Endothelial cell of umbilical vein (primary cell): ENCODE results near the gene PKD1L1.

Experiments
- CTCF ChIP-seq, 2 donors: IDR thresholded peaks; 1 replicate in 1 of 2; 2 replicates in 1 of 2; pipeline ENCODE4 v1.5.1; 2011; ENCODE audit warnings: low read length in 2 of 2, mild to moderate bottlenecking in 2 of 2, moderate library complexity in 2 of 2, control low read depth in 1 of 2, inconsistent platforms in 1 of 2, low read depth in 1 of 2; ENCODE audit not compliant: insufficient read depth in 1 of 2; ENCODE audit errors: extremely low read depth in 1 of 2
- EZH2 ChIP-seq: IDR thresholded peaks from 2 replicates; pipeline ENCODE4 v1.6.1; 2012; ENCODE audit warnings: borderline replicate concordance, low read depth, mild to moderate bottlenecking, moderate library complexity, low read length, inconsistent platforms; ENCODE audit not compliant: severe bottlenecking
- POLR2A ChIP-seq: IDR thresholded peaks from 2 replicates; pipeline ENCODE4 v1.6.1; 2012; ENCODE audit warnings: low read depth, mild to moderate bottlenecking, control low read depth, low read length
- POLR2AphosphoS5 ChIP-seq: IDR thresholded peaks from 2 replicates; pipeline ENCODE4 v1.6.1; 2012; ENCODE audit warnings: low read depth, mild to moderate bottlenecking, control low read depth, low read length, moderate library complexity; ENCODE audit not compliant: insufficient read depth

GRCh38 chr7:47953822-47954221, 5.6 kb upstream of the PKD1L1 start:
- TF ChIP-seq CTCF (IDR thresholded peaks at IDR 0.05; ENCODE audit: extremely low read depth in 1 of 2, insufficient read depth in 1 of 2, low read depth in 1 of 2, low read length in 2 of 2) (no peak), EZH2 (no peak), POLR2A (no peak), POLR2AphosphoS5 (no peak)
